ENCODE measurements around the gene DNASE2. TPM values are rescaled to one million over a fixed set of nuclear protein-coding genes. Genes with fewer than 3 reads are reported as not detected.

DNASE2 gene
- total and polyA plus RNA-seq, 2 of the 8 experiments (the other 6 are each of a cell fraction or from before 2014, with no cell fraction given) = 33.2 to 48.2 TPM

DNA sequence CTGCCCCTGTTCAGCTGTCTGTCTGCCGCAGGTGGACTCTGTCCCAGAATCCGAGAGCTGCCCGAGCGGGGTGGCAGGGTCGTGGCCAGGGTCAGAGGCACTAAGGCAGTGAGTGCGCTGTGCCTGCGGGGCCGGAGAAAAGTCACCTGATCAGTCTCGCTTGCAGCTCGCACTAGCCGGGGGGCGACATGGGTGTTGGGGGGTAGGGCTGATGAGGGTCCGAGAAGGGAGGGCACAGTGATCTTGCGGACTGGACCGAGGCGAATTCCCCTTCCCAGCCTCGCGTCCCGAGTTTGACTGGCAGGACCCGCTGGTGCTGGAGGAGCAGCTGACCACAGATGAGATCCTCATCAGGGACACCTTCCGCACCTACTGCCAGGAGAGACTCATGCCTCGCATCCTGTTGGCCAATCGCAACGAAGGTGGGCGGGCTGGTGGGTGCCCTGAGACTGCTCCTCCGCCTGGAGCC, 10.3 kb upstream of the DNASE2 start:
- Histone ChIP-seq H2BK12ac (ENCODE audit: low read depth, low read length) (peak overlapping the region; percentile 60), H4K8ac (ENCODE audit: extremely low read depth, insufficient read depth, low read length) (peak overlapping the region; percentile 86; the same call in 1 of the 2 replicates), H2BK120ac (replicated peaks; ENCODE audit: low read depth, low read length) (no peak overlapping the region), H3K18ac (ENCODE audit: extremely low read depth, low read length) (no peak overlapping the region), H2BK20ac (ENCODE audit: low read length) (no peak overlapping the region), H3K27me3 (replicated peaks in 1 of 4; ENCODE audit: control insufficient read depth in 3 of 4, extremely low read depth in 1 of 4, insufficient read depth in 3 of 4, low read length in 3 of 4) (peaks cover 0 to 5% (median 2%) of the 10 kb centered on the region in 4 experiments; a peak in 4 of 7 replicates), H3K14ac (ENCODE audit: insufficient read length) (no peak overlapping the region), H4K5ac (ENCODE audit: insufficient read length, low read depth, low read length) (no peak overlapping the region), H3K4me1 (replicated peaks in 1 of 4; ENCODE audit: control insufficient read depth in 3 of 4, insufficient read depth in 4 of 4, low read length in 3 of 4) (peaks cover 0 to 6% (median 4%) of the 10 kb centered on the region in 4 experiments; a peak in 3 of 7 replicates), H3K79me2 (ENCODE audit: control insufficient read depth in 1 of 2, insufficient read depth in 2 of 2, low read length in 2 of 2) (peaks cover 0 to 12% of the 10 kb centered on the region in 2 experiments; a peak in 1 of 4 replicates), H2BK5ac (ENCODE audit: low read depth, low read length) (peak overlapping the region; percentile 81; the same call in 1 of the 2 replicates), H3K23ac (ENCODE audit: insufficient read length) (no peak overlapping the region), H3K9ac (replicated peaks in 1 of 4; ENCODE audit: extremely low read depth in 1 of 4, low read depth in 3 of 4, low read length in 3 of 4) (peak overlapping the region; percentile 68 to 83 (median 79)), H3K4ac (replicated peaks; ENCODE audit: insufficient read length, low read depth, low read length) (peak overlapping the region; percentile 81), H3K27ac (ENCODE audit: low read depth, low read length) (peak overlapping the region; percentile 65), H3K79me1 (ENCODE audit: low read depth, low read length) (peaks cover 6% of the 10 kb centered on the region; the same call in 1 of the 2 replicates), H3K36me3 (ENCODE audit: control insufficient read depth in 2 of 4, insufficient read depth in 4 of 4, low read length in 3 of 4) (peaks cover 9 to 25% (median 13%) of the 10 kb centered on the region in 4 experiments), H2AFZ (ENCODE audit: low read length) (no peak overlapping the region), H3K4me2 (ENCODE audit: insufficient read depth in 1 of 2, low read depth in 2 of 2, low read length in 2 of 2) (peak overlapping the region; percentile 78 to 96), H2BK15ac (ENCODE audit: low read length) (no peak overlapping the region), H3K4me3 (ENCODE audit: extremely low read depth in 1 of 4, insufficient read depth in 2 of 4, low read depth in 3 of 4, low read length in 4 of 4) (peak overlapping the region; percentile 81 to 98 (median 92)), H3K56ac (replicated peaks; ENCODE audit: insufficient read length, low read depth, low read length) (no peak overlapping the region), H3K9me3 (ENCODE audit: insufficient read depth in 2 of 2, low read depth in 1 of 2, low read length in 1 of 2) (no peaks in the 10 kb centered on the region), H4K91ac (replicated peaks; ENCODE audit: insufficient read length, low read length) (peak overlapping the region; percentile 42), H2AK5ac (ENCODE audit: low read depth, low read length) (no peak overlapping the region), H3K23me2 (ENCODE audit: low read depth, low read length) (peaks cover 8% of the 10 kb centered on the region; the same call in 1 of the 2 replicates), H4K20me1 (replicated peaks in 1 of 2; ENCODE audit: control insufficient read depth in 1 of 2, insufficient read depth in 2 of 2, low read length in 2 of 2) (peaks cover 3 to 8% of the 10 kb centered on the region in 2 experiments)
- DNase-seq (ENCODE audit: low read depth in 1 of 2, low spot score in 2 of 2) (no peak), FAIRE-seq (no peak)
- ChIA-PET POLR2A (ENCODE audit: partially characterized antibody) (interaction anchor here (0.6 to 10.5 kb wide), 27 partner anchors 8 to 226 kb away, joined by 3 to 110 read pairs (median 6); partner anchors contain the start of genes CALR, DNASE2, FARSA and GADD45GIP1), CTCF (ENCODE audit: partially characterized antibody) (interaction anchor here (0.7 to 1.6 kb wide), 6 partner anchors 9 to 166 kb away, joined by 3 to 5 read pairs (median 4); no protein-coding TSS in a partner anchor)
- 18% methylated on average over 20 of the region's 26 CpGs; no CpG with 5 or more reads in 1 of the 2 experiments for WGBS, 2 experiments (ENCODE audit: extremely low coverage in 1 of 2, insufficient coverage in 1 of 2, insufficient read length in 1 of 2, insufficient replicate concordance in 2 of 2, low coverage in 1 of 2, low lambda C conversion rate in 2 of 2, missing lambda C conversion rate in 1 of 2)
- TF ChIP-seq SUZ12 (IDR thresholded peaks at IDR 0.05; ENCODE audit: low read length) (no peak), SIRT6 (IDR thresholded peaks at IDR 0.05; ENCODE audit: low read length) (no peak), EZH2 (IDR thresholded peaks at IDR 0.05; ENCODE audit: low read depth, low read length, severe bottlenecking) (no peak), ASH2L (IDR thresholded peaks at IDR 0.05; ENCODE audit: low read length) (no peak), TAF1 (IDR thresholded peaks at IDR 0.05; ENCODE audit: low read depth, low read length) (no peak), CHD2 (IDR thresholded peaks at IDR 0.05; ENCODE audit: low read length) (no peak), TBP (IDR thresholded peaks at IDR 0.05; ENCODE audit: low read depth, low read length) (no peak), BCL11A (IDR thresholded peaks at IDR 0.05; ENCODE audit: low read depth in 2 of 2, low read length in 2 of 2) (no peak), CREB1 (IDR thresholded peaks at IDR 0.05) (no peak), NRF1 (IDR thresholded peaks at IDR 0.05; ENCODE audit: low read depth, low read length) (no peak)
- TF ChIP-seq, protein P1, sequence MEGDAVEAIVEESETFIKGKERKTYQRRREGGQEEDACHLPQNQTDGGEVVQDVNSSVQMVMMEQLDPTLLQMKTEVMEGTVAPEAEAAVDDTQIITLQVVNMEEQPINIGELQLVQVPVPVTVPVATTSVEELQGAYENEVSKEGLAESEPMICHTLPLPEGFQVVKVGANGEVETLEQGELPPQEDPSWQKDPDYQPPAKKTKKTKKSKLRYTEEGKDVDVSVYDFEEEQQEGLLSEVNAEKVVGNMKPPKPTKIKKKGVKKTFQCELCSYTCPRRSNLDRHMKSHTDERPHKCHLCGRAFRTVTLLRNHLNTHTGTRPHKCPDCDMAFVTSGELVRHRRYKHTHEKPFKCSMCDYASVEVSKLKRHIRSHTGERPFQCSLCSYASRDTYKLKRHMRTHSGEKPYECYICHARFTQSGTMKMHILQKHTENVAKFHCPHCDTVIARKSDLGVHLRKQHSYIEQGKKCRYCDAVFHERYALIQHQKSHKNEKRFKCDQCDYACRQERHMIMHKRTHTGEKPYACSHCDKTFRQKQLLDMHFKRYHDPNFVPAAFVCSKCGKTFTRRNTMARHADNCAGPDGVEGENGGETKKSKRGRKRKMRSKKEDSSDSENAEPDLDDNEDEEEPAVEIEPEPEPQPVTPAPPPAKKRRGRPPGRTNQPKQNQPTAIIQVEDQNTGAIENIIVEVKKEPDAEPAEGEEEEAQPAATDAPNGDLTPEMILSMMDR (IDR thresholded peaks at IDR 0.05; ENCODE audit: control extremely low read depth in 1 of 3, insufficient read depth in 1 of 3, low read depth in 1 of 3, low read length in 3 of 3) = no peak

Data from H1 (cell line).